HepG2 (cell line): ENCODE data around the gene ALOXE3. TPM values are rescaled to one million over a fixed set of nuclear protein-coding genes. Genes with fewer than 3 reads are reported as not detected.

ENCODE experiments used
- ATAC-seq: fragments of 200-7000 bp; cut with Tn5 transposase; 3 replicates; pipeline ENCODE4 v1.9.1; 2020; ENCODE audit warnings: mild to moderate bottlenecking, moderate library complexity
- BruUV-seq: library from RNA; stranded (reverse); fragments of 400-500 nt; replicated peaks from 2 replicates; lab custom pipeline; 2021; lab: Mats Ljungman, UMichigan
- CTCF ChIA-PET: fragments of 300-600 bp; formaldehyde crosslinking; extraction: SDS; loops from one replicate; lab custom pipeline; 2021; ENCODE audit warnings: low total read pairs, inconsistent platforms, low intra/inter-chr PET ratio; lab: Yijun Ruan, JAX
- POLR2A ChIA-PET: fragments of 350-600 bp; sonication (Branson Sonifier 250); formaldehyde crosslinking; loops from one replicate; lab custom pipeline; 2020; ENCODE audit warnings: antibody characterized with exemption, inconsistent platforms; lab: Yijun Ruan, JAX
- DNase-seq: peaks from one replicate; pipeline ENCODE4 v3.0.0-alpha.2; 2015; ENCODE audit warnings: low spot score
- FAIRE-seq: peaks from 3 replicates; lab custom pipeline; 2011; peaks lifted over from hg19 to GRCh38; lab: Jason Lieb, UNC
- H2AFZ ChIP-seq: one replicate; pipeline ENCODE4 v1.6.1; 2011; ENCODE audit warnings: low read length, inconsistent platforms
- H3K27ac ChIP-seq: fragments of 300-600 bp; 3 replicates; pipeline ENCODE4 v1.8.0; 2011; ENCODE audit warnings: mixed run types, mild to moderate bottlenecking, mixed read lengths, low read length, inconsistent platforms; ENCODE audit not compliant: insufficient read depth; ENCODE audit errors: extremely low read length
- H3K27me3 ChIP-seq, 2 experiments: fragments of 200-600 bp in 1 of 2; 2 replicates in 1 of 2; 3 replicates in 1 of 2; pipeline versions ENCODE4 v1.6.0 to v1.8.0; 2011; ENCODE audit warnings: low read length in 2 of 2, mild to moderate bottlenecking in 2 of 2, moderate library complexity in 2 of 2, inconsistent platforms in 1 of 2; ENCODE audit not compliant: insufficient read depth in 2 of 2, control insufficient read depth in 1 of 2
- H3K36me3 ChIP-seq, 2 experiments: fragments of 200-600 bp in 1 of 2; replicated peaks in 1 of 2; 2 replicates in 1 of 2; 3 replicates in 1 of 2; pipeline versions ENCODE4 v1.5.1 to v1.8.0; 2011; ENCODE audit warnings: low read length in 2 of 2, inconsistent platforms in 1 of 2; ENCODE audit not compliant: insufficient read depth in 2 of 2, control insufficient read depth in 1 of 2
- H3K4me1 ChIP-seq: 2 replicates; pipeline ENCODE4 v1.5.1; 2012; ENCODE audit warnings: low read length, inconsistent platforms; ENCODE audit not compliant: insufficient read depth
- H3K4me2 ChIP-seq: 2 replicates; pipeline ENCODE4 v1.6.0; 2011; ENCODE audit warnings: low read depth, low read length, inconsistent platforms
- H3K4me3 ChIP-seq, 3 experiments: fragments of 200-600 bp in 1 of 3; sonication (generic), shearing (Covaris generic) in 1 of 3; replicated peaks in 1 of 3; 2 replicates each; pipeline ENCODE4 v1.5.1; 2011 to 2016; ENCODE audit warnings: low read length in 3 of 3, inconsistent platforms in 2 of 3, low read depth in 2 of 3, mild to moderate bottlenecking in 2 of 3, control low read depth in 1 of 3, mixed read lengths in 1 of 3; ENCODE audit not compliant: insufficient read depth in 1 of 3
- H3K79me2 ChIP-seq: one replicate; pipeline ENCODE4 v1.6.1; 2011; ENCODE audit warnings: low read length, inconsistent platforms; ENCODE audit not compliant: insufficient read depth
- H3K9ac ChIP-seq: 2 replicates; pipeline ENCODE4 v1.6.0; 2011; ENCODE audit warnings: mild to moderate bottlenecking, low read depth, low read length, inconsistent platforms; ENCODE audit not compliant: insufficient read depth
- H3K9me3 ChIP-seq: 2 replicates; pipeline ENCODE4 v1.5.1; 2012; ENCODE audit warnings: mild to moderate bottlenecking, low read length
- H4K20me1 ChIP-seq: 2 replicates; pipeline ENCODE4 v1.6.0; 2011; ENCODE audit warnings: inconsistent platforms, mild to moderate bottlenecking, low read length, moderate library complexity; ENCODE audit not compliant: insufficient read depth
- AGO1 ChIP-seq: fragments of 200-400 bp; formaldehyde crosslinking; IDR thresholded peaks from 2 replicates; pipeline ENCODE4 v1.6.1; 2017; ENCODE audit warnings: mild to moderate bottlenecking, low read depth, low read length, moderate library complexity; ENCODE audit not compliant: poor library complexity, severe bottlenecking
- AKAP8 ChIP-seq: sonication (generic); formaldehyde crosslinking; IDR thresholded peaks from 2 replicates; pipeline ENCODE4 v1.5.1; 2020; ENCODE audit warnings: mild to moderate bottlenecking, missing genetic modification reagents
- BCL6 ChIP-seq: IDR thresholded peaks from 2 replicates; pipeline ENCODE4 v1.6.1; 2016; ENCODE audit warnings: missing genetic modification reagents, missing compliant biosample characterization
- HOXA7 ChIP-seq: sonication (generic); formaldehyde crosslinking; IDR thresholded peaks from 2 replicates; pipeline ENCODE4 v1.8.1; 2022; ENCODE audit warnings: mild to moderate bottlenecking, missing genetic modification reagents, moderate library complexity
- IRX3 ChIP-seq: sonication (generic); formaldehyde crosslinking; IDR thresholded peaks from 2 replicates; pipeline ENCODE4 v1.8.1; 2023; ENCODE audit warnings: mild to moderate bottlenecking, low read depth, missing genetic modification reagents, borderline replicate concordance
- KLF12 ChIP-seq: sonication (generic); formaldehyde crosslinking; IDR thresholded peaks from 2 replicates; pipeline ENCODE4 v1.4.0; 2020; ENCODE audit warnings: missing genetic modification reagents, borderline replicate concordance
- MTERF4 ChIP-seq: sonication (generic); formaldehyde crosslinking; IDR thresholded peaks from 2 replicates; pipeline ENCODE4 v1.8.0; 2023; ENCODE audit warnings: mild to moderate bottlenecking, missing genetic modification reagents
- NONO ChIP-seq, 2 experiments: fragments of 450-650 bp in 1 of 2; sonication (generic) in 1 of 2; formaldehyde crosslinking in 1 of 2; IDR thresholded peaks in 1 of 2; conservative IDR thresholded peaks in 1 of 2; 2 replicates each; pipeline versions ENCODE4 v1.6.1 to v1.8.0; 2017 to 2022; ENCODE audit warnings: mild to moderate bottlenecking in 1 of 2, missing genetic modification reagents in 1 of 2, moderate library complexity in 1 of 2
- POLR2A ChIP-seq, 2 experiments: IDR thresholded peaks; 2 replicates each; pipeline ENCODE4 v1.6.1; 2011; ENCODE audit warnings: low read depth in 2 of 2, low read length in 2 of 2, mild to moderate bottlenecking in 1 of 2, moderate library complexity in 1 of 2; ENCODE audit not compliant: insufficient read depth in 1 of 2
- POLR2G ChIP-seq: fragments of 200-400 bp; formaldehyde crosslinking; IDR thresholded peaks from 2 replicates; pipeline ENCODE4 v1.6.1; 2018; ENCODE audit warnings: mild to moderate bottlenecking, low read depth, low read length, moderate library complexity
- ZNF605 ChIP-seq: sonication (generic); formaldehyde crosslinking; IDR thresholded peaks from 2 replicates; pipeline ENCODE4 v1.8.0; 2022; ENCODE audit warnings: mild to moderate bottlenecking, missing genetic modification reagents
- ZNF703 ChIP-seq: sonication (generic); formaldehyde crosslinking; IDR thresholded peaks from 2 replicates; pipeline ENCODE4 v1.5.1; 2020; ENCODE audit warnings: missing genetic modification reagents, mild to moderate bottlenecking, moderate library complexity, borderline replicate concordance
- WGBS: methylation state at CpG from one replicate; pipeline ENCODE4 v1.1.6; 2017; ENCODE audit warnings: low lambda C conversion rate; 5-methylcytosine and 5-hydroxymethylcytosine counted together
- in situ Hi-C: cut with HindIII; loops from 2 replicates; pipeline ENCODE4 v1.10.0; 2017; ENCODE audit warnings: low pct_unique_long_range_greater_than_20kb; ENCODE audit not compliant: extremely low pct_ligation_motif_present
- intact Hi-C: fragments of 100-400 bp; cut with micrococcal nuclease; formaldehyde crosslinking; loops from one replicate; pipeline ENCODE4 v1.10.0; 2022; ENCODE audit not compliant: unreplicated experiment
- polyA plus RNA-seq, 8 experiments: library from polyadenylated mRNA; depleted of rRNA in 3 of 8; stranded (reverse) in 7 of 8; unstranded in 1 of 8; fragments of >200 nt; fragmentation: Illumina TruSeq in 4 of 8; extraction: Trizol in 4 of 8; gene quantifications; 2 replicates each; pipeline versions ENCODE4 v1.2.1 to v1.2.3, GENCODE V29; 2011 to 2016; ENCODE audit warnings: low read depth in 4 of 8, missing spikeins in 1 of 8, mixed read lengths in 1 of 8; ENCODE audit not compliant: insufficient read depth in 1 of 8
- total RNA-seq, 5 experiments: library from RNA; depleted of rRNA; stranded (reverse); fragments of >200 nt; fragmentation: Illumina TruSeq; extraction: Trizol; gene quantifications; 2 replicates each; pipeline ENCODE4 v1.2.3, GENCODE V29; 2016; ENCODE audit warnings: low read depth in 1 of 5

The ALOXE3 gene
- total and polyA plus RNA-seq, 2 of the 13 experiments (the other 11 are each of a cell fraction or from before 2014, with no cell fraction given) = 0.07 TPM; not detected in 1

GRCh38 chr17:8067806-8068205, 50.5 kb downstream of the ALOXE3 start:
- peaks cover 18 to 51% of the 10 kb centered on the region in 2 experiments for H3K27me3 ChIP-seq
- H3K4me1 ChIP-seq = no peaks in the 10 kb centered on the region
- 56% methylated on average over 2 of the region's 4 CpGs for WGBS
- ATAC-seq (no peak), DNase-seq (no peak), FAIRE-seq (no peak)
- no peak overlapping the region for H3K4me2 ChIP-seq
- H4K20me1 ChIP-seq = peaks cover 21% of the 10 kb centered on the region
- no peaks in the 10 kb centered on the region for H3K9me3 ChIP-seq
- intact Hi-C loops (no loop called here), in situ Hi-C loops (no loop called here)
- no peak overlapping the region for H3K27ac ChIP-seq
- H3K9ac ChIP-seq = no peak overlapping the region
- no peak overlapping the region for H3K4me3 ChIP-seq
- no peaks in the 10 kb centered on the region for H3K36me3 ChIP-seq
- no peaks in the 10 kb centered on the region for H3K79me2 ChIP-seq
- no peak overlapping the region for H2AFZ ChIP-seq
- POLR2A ChIA-PET = no interaction called here
- BruUV-seq = no TSS peak
- TF ChIP-seq POLR2A (IDR thresholded peaks at IDR 0.05; ENCODE audit: insufficient read depth in 1 of 2, low read depth in 2 of 2, low read length in 2 of 2) = peak in 1 of 2 experiments; percentile 48; a peak in 1 of 4 replicates
- peak; percentile 82; the same call in 1 of the 2 replicates for TF ChIP-seq HOXA7
- 0 out of 2 replicates have a peak, but pooled peaks have one; percentile 8 for TF ChIP-seq AKAP8 (CRISPR knock-in tag)
- no peak for TF ChIP-seq ZNF703 (CRISPR knock-in tag)
- no peak for TF ChIP-seq NONO (IDR thresholded peaks at IDR 0.05)
- peak; percentile 16; the same call in 1 of the 2 replicates for TF ChIP-seq NONO (CRISPR knock-in tag; conservative IDR thresholded peaks at IDR 0.05)
- TF ChIP-seq MTERF4 (CRISPR knock-in tag) = 0 out of 2 replicates have a peak, but pooled peaks have one; percentile 16
- 0 out of 2 replicates have a peak, but pooled peaks have one; percentile 1 for TF ChIP-seq ZNF605
- TF ChIP-seq AGO1 = peak; percentile 43
- no peak for TF ChIP-seq BCL6
- no peak for TF ChIP-seq KLF12 (CRISPR knock-in tag)
- 0 out of 2 replicates have a peak, but pooled peaks have one; percentile 23 for TF ChIP-seq POLR2G
- TF ChIP-seq IRX3 (CRISPR knock-in tag) = 0 out of 2 replicates have a peak, but pooled peaks have one; percentile 7
- TF ChIP-seq, all 625 proteins: peak for 9
- CTCF ChIA-PET = no interaction called here
